Muscle layer of duodenum (tissue), 2 donors: ENCODE measurements around the gene GLP1R.

Source experiments
- H3K27ac ChIP-seq: one replicate; pipeline ENCODE4 v1.7.0; 2013; ENCODE audit warnings: mild to moderate bottlenecking, low read length
- H3K27me3 ChIP-seq: one replicate; pipeline ENCODE4 v1.7.0; 2013; ENCODE audit warnings: low read depth, mild to moderate bottlenecking, control low read depth, low read length
- H3K36me3 ChIP-seq, 2 donors: one replicate each; pipeline ENCODE4 v1.7.0; 2013; ENCODE audit warnings: low read length in 2 of 2, control low read depth in 1 of 2, mild to moderate bottlenecking in 1 of 2; ENCODE audit not compliant: insufficient read depth in 2 of 2, control insufficient read depth in 1 of 2
- H3K4me1 ChIP-seq, 2 donors: one replicate each; pipeline ENCODE4 v1.7.0; 2013; ENCODE audit warnings: low read length in 2 of 2, mild to moderate bottlenecking in 2 of 2, control low read depth in 1 of 2, moderate library complexity in 1 of 2; ENCODE audit not compliant: insufficient read depth in 2 of 2, control insufficient read depth in 1 of 2
- H3K4me3 ChIP-seq, 2 donors: one replicate each; pipeline ENCODE4 v1.7.0; 2013; ENCODE audit warnings: low read length in 2 of 2, low read depth in 1 of 2, mild to moderate bottlenecking in 1 of 2
- H3K9me3 ChIP-seq, 2 donors: one replicate each; pipeline ENCODE4 v1.7.0; 2013; ENCODE audit warnings: low read length in 2 of 2, control low read depth in 1 of 2, mild to moderate bottlenecking in 1 of 2; ENCODE audit not compliant: control insufficient read depth in 1 of 2
- donor health status: healthy.

GLP1R gene

GRCh38 chr6:39047434-39048327 is 900 bp upstream of the GLP1R start:
- no peaks in the 10 kb centered on the region for H3K36me3 ChIP-seq

GRCh38 chr6:39049575-39050283 is 1.1 kb downstream of the GLP1R start:
- H3K27ac ChIP-seq: no peak overlapping the region
- peaks cover 25% of the 10 kb centered on the region for H3K27me3 ChIP-seq
- peaks cover 0 to 7% of the 10 kb centered on the region in 2 donors for H3K4me1 ChIP-seq
- no peaks in the 10 kb centered on the region for H3K9me3 ChIP-seq
- no peaks in the 10 kb centered on the region for H3K36me3 ChIP-seq
- no peak overlapping the region for H3K4me3 ChIP-seq

More at GRCh38 chr6:39047434-39048327, 900 bp upstream of the GLP1R start:
- Histone ChIP-seq H3K27ac (no peak overlapping the region), H3K4me1 (peaks cover 0 to 7% of the 10 kb centered on the region in 2 donors), H3K27me3 (peaks cover 25% of the 10 kb centered on the region), H3K9me3 (no peaks in the 10 kb centered on the region), H3K4me3 (no peak overlapping the region)

- H3K36me3 ChIP-seq: no peaks in the 10 kb centered on the region
- H3K4me1 ChIP-seq: peaks cover 0 to 7% of the 10 kb centered on the region in 2 donors
- H3K27me3 ChIP-seq: peaks cover 25% of the 10 kb centered on the region
- no peak overlapping the region for H3K27ac ChIP-seq
- no peaks in the 10 kb centered on the region for H3K9me3 ChIP-seq
- no peak overlapping the region for H3K4me3 ChIP-seq
These were observed 2.0 kb downstream of the GLP1R start for GRCh38 chr6:39050453-39051112.

GRCh38 chr6:39051399-39052122 is 3.0 kb downstream of the GLP1R start:
- H3K27me3 ChIP-seq: peaks cover 25% of the 10 kb centered on the region
- H3K4me1 ChIP-seq: peaks cover 0 to 7% of the 10 kb centered on the region in 2 donors
- no peaks in the 10 kb centered on the region for H3K9me3 ChIP-seq
- no peak overlapping the region for H3K27ac ChIP-seq
- no peak overlapping the region for H3K4me3 ChIP-seq
- H3K36me3 ChIP-seq: no peaks in the 10 kb centered on the region

- Histone ChIP-seq H3K27me3 (peaks cover 13% of the 10 kb centered on the region), H3K4me3 (no peak overlapping the region), H3K36me3 (no peaks in the 10 kb centered on the region), H3K4me1 (peaks cover 0 to 7% of the 10 kb centered on the region in 2 donors), H3K27ac (no peak overlapping the region), H3K9me3 (no peaks in the 10 kb centered on the region)
These were observed 4.5 kb downstream of the GLP1R start for GRCh38 chr6:39053016-39053624.

GRCh38 chr6:39053854-39054576 is 5.4 kb downstream of the GLP1R start:
- Histone ChIP-seq H3K27ac (no peak overlapping the region), H3K9me3 (no peaks in the 10 kb centered on the region), H3K36me3 (no peaks in the 10 kb centered on the region), H3K4me3 (no peak overlapping the region), H3K27me3 (peaks cover 8% of the 10 kb centered on the region), H3K4me1 (peaks cover 0 to 2% of the 10 kb centered on the region in 2 donors)

- H3K4me1 ChIP-seq: no peaks in the 10 kb centered on the region
- H3K9me3 ChIP-seq: no peaks in the 10 kb centered on the region
- no peaks in the 10 kb centered on the region for H3K36me3 ChIP-seq
- H3K27ac ChIP-seq: no peak overlapping the region
- no peak overlapping the region for H3K4me3 ChIP-seq
- H3K27me3 ChIP-seq: peaks cover 2% of the 10 kb centered on the region
These were observed 6.1 kb downstream of the GLP1R start for GRCh38 chr6:39054577-39055142.

GRCh38 chr6:39055661-39056060 is 7.1 kb downstream of the GLP1R start:
- no peaks in the 10 kb centered on the region for H3K27me3 ChIP-seq
- H3K36me3 ChIP-seq: no peaks in the 10 kb centered on the region
- H3K27ac ChIP-seq: no peak overlapping the region
- no peaks in the 10 kb centered on the region for H3K4me1 ChIP-seq
- no peaks in the 10 kb centered on the region for H3K9me3 ChIP-seq
- no peak overlapping the region for H3K4me3 ChIP-seq

- no peak overlapping the region for H3K4me3 ChIP-seq
- no peaks in the 10 kb centered on the region for H3K9me3 ChIP-seq
- no peaks in the 10 kb centered on the region for H3K27me3 ChIP-seq
- no peak overlapping the region for H3K27ac ChIP-seq
- no peaks in the 10 kb centered on the region for H3K36me3 ChIP-seq
- H3K4me1 ChIP-seq: no peaks in the 10 kb centered on the region
These were observed 7.6 kb downstream of the GLP1R start for GRCh38 chr6:39056191-39056590.

- Histone ChIP-seq H3K36me3 (no peaks in the 10 kb centered on the region), H3K27me3 (no peaks in the 10 kb centered on the region), H3K4me3 (no peak overlapping the region), H3K4me1 (no peaks in the 10 kb centered on the region), H3K27ac (no peak overlapping the region), H3K9me3 (no peaks in the 10 kb centered on the region)
These were observed 8.1 kb downstream of the GLP1R start for GRCh38 chr6:39056681-39057080.
